ENCODE data around the gene LRP1B.

DNA sequence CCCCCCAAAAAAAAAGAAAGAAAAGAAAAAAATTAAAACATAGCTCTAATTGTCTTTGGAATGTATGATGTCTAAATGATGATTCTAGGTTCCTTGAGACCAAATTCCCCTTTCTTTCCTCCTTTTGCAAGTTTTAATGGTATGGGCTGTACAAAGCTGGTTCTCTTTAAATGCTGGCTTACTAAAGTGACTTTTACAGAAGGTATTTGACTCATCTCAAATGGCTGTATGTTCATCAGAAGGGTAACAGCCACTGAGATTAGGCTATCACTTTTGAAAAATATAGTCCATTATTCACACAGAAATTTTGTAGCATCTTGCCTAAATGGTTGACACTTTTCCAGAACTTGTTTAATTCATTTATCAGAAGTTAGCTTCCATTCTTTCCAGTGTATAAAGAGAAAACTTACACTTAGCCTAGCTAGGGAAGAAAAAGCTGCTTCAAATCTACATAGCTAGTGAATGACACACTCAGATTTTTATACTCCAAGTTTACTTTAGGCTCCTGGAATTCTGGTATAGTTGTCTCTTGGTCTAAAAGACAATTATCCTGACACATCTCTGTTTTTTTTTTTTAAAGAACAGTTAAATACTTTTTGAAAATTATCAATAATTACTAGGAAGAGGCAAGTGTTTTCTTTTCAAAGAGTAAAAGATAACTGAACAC is 622.6 kb downstream of the LRP1B start:
- TF ChIP-seq, protein P1, sequence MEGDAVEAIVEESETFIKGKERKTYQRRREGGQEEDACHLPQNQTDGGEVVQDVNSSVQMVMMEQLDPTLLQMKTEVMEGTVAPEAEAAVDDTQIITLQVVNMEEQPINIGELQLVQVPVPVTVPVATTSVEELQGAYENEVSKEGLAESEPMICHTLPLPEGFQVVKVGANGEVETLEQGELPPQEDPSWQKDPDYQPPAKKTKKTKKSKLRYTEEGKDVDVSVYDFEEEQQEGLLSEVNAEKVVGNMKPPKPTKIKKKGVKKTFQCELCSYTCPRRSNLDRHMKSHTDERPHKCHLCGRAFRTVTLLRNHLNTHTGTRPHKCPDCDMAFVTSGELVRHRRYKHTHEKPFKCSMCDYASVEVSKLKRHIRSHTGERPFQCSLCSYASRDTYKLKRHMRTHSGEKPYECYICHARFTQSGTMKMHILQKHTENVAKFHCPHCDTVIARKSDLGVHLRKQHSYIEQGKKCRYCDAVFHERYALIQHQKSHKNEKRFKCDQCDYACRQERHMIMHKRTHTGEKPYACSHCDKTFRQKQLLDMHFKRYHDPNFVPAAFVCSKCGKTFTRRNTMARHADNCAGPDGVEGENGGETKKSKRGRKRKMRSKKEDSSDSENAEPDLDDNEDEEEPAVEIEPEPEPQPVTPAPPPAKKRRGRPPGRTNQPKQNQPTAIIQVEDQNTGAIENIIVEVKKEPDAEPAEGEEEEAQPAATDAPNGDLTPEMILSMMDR (IDR thresholded peaks at IDR 0.05; ENCODE audit: poor library complexity, severe bottlenecking) = no peak
- no peak for TF ChIP-seq TAF1 (IDR thresholded peaks at IDR 0.05; ENCODE audit: low read depth)
- no peak for TF ChIP-seq POLR2AphosphoS5 (IDR thresholded peaks at IDR 0.05)
- TF ChIP-seq EZH2 (IDR thresholded peaks at IDR 0.05; ENCODE audit: borderline replicate concordance, insufficient read depth, low read length, poor library complexity, severe bottlenecking) = no peak

All from neural cell (in vitro differentiated cells).